GM21529 (cell line): ENCODE data around the gene AUTS2.

Experiments
- ATAC-seq: cut with Tn5 transposase; IDR thresholded peaks from one replicate; pipeline ENCODE4 v1.9.1; 2021; ENCODE audit not compliant: unreplicated experiment

The AUTS2 gene

GRCh38 chr7:70152313-70152712, 554.0 kb downstream of the AUTS2 start:
- no peak for ATAC-seq

- ATAC-seq: no peak
These were observed 555.7 kb downstream of the AUTS2 start for GRCh38 chr7:70153933-70154332.

- ATAC-seq: no peak
These were observed 556.4 kb downstream of the AUTS2 start for GRCh38 chr7:70154521-70155180.

GRCh38 chr7:70156057-70156456, 557.8 kb downstream of the AUTS2 start:
- ATAC-seq: no peak

DNA sequence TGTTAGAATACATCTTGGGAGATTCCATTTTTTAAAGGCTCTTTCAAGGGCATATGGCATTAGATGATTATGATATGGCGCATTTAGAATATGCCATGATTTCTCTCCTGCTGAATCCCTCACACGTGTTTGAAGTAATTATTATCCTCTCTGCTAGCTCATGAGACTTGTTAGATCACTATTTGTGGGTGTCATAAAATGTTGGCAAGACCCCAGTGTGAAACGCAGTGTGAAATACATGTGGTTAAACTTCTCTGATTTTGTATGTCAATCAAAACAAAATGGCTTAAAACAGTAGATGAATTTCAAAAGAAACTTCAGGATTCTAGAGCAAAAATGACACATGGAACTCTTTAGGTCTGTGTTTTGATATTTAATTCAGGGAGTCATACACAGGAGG, 560.8 kb downstream of the AUTS2 start:
- ATAC-seq: no peak

- no peak for ATAC-seq
These were observed 567.3 kb downstream of the AUTS2 start for GRCh38 chr7:70165477-70166170.

DNA sequence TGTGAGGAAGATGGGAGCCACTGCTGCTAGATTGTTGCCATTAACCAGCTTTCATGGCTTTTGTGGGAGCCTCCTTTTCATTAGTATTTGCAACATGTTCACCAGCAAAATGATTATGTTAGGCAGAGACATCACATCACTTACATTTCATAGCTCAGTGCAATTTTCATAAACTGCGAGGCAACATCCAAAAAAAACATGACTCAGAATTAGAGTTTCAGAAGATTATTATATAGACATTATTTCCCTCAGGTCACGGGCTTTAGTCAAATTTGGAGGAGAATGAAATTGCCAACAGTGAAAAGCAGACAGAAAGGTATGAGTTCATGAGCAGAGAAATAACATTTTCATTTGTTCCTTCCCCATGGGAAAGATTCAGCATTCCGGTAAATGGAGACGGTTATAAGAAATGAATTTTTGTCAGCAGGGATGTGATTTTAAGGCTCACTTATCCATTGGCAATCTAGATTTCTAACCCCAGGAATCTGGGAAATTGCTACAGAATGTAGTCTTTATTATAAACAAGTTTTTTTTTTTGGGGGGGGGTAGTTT, 573.2 kb downstream of the AUTS2 start:
- ATAC-seq: no peak

GRCh38 chr7:70177166-70177565, 578.9 kb downstream of the AUTS2 start:
- ATAC-seq: no peak

- no peak for ATAC-seq
These were observed 579.9 kb downstream of the AUTS2 start for GRCh38 chr7:70178211-70178610.

DNA sequence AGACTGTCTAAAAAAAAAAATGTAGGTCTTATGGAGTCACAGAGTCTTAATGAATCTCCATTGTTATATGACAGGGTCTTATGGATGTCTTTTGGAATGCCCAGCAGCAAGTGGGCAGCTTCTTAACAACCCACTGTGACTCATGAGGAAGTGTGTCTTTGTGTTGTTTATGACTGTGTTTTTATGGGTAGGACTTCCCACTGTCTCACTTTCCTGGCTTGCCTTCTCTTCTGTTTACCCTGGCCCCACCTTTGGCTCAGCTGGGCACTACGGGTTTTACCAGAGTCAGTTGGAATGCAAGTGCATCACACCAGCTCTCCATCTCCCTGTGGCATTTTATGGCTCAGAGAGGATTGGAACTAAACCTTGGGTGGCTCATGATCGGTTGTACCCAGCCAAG, 580.5 kb downstream of the AUTS2 start:
- ATAC-seq: no peak

GRCh38 chr7:70182521-70182920, 584.2 kb downstream of the AUTS2 start:
- ATAC-seq: no peak

DNA sequence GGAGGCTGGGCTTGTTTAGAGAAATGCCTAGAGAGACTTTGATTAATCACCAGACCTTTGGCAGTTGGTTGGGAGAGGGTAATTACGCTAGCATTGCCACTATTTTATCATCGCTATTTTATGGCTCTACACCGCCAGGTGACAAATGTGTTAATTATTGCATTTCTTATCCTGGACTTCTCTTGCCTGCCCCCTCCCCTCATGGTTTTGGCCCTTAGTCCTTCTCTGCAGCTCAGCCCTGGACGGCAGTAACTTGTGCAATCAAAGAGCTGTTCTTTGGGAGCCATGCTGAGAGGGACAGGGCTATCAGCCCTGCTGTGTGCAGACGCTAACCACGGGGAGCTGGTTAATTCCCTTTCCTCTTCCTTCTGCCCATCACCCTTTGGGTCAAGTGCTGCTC, 585.0 kb downstream of the AUTS2 start:
- ATAC-seq: no peak

GRCh38 chr7:70188901-70189650, 590.8 kb downstream of the AUTS2 start:
- ATAC-seq: no peak

GRCh38 chr7:70189776-70190175, 591.5 kb downstream of the AUTS2 start:
- no peak for ATAC-seq

DNA sequence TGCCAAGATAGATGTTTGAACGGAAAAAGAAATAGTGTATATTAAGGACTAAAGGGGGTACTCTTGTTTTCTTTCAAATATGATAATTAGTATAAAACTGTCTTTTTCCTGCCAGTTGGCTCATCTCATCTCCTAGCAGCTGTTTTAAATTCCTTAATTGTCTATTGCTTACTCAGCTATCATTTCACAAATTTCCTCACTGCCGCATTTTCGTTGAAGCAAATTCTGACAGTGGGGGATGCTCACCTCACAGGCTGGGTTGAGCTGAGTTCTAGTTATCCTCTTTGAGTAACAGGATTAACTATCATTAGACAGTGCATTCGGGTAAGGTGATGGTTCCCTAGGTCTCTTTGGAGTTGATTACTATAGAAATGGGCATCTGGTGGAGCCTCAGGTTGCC, 592.0 kb downstream of the AUTS2 start:
- no peak for ATAC-seq

- ATAC-seq: no peak
These were observed 595.2 kb downstream of the AUTS2 start for GRCh38 chr7:70193514-70193913.

- ATAC-seq: no peak
These were observed 610.2 kb downstream of the AUTS2 start for GRCh38 chr7:70208236-70209063.

DNA sequence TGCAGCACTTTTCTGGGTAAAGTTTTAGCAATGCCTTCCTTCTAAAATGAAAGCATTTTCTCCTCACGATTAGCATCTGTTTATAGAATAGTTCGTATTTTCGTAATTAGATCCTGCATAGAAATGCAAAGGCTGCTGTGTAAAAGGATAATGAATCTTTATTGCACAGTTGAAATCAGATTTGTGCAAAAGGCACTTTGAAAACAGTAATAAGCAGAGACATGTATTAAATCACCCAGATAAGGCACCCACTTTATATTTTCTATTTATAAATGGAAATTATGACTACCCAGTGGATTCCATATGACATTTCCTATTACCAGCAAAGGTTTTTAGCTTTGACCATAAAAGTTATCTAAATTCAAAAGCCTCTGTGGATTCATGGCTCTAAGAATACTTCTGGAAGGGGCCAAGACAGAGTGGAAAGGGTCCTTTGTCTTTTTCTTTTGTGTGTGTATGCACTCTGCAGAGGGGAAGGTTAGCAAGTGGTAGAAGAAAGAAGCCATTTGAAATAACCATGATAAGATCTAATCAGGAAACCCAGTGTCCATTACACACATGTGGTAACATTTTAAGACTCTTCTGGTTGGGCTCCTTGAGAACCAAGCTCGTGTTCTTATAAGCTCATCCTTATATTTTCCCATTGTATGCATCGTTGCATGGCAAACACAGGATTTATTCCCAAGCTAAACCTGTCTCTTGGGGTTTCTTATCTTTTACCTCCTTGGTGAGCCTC, 612.1 kb downstream of the AUTS2 start:
- no peak for ATAC-seq

DNA sequence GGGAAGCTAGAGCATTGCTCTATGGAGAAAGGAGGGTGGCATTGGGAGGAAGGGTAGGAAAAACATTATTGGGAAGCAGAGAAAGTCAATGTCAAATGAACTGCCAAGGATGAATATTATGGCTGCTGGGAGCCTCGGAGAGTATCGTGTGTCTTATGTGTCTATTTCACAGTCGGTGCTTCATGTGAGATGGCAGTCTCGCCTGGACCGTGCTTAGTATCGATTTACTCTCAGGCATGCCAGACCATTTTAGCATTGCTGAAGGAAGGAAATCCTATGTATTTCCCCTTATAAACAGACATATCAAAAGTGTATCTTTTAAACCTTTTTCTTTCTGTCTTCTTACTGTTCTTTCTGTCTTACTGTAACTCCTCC, 612.6 kb downstream of the AUTS2 start:
- ATAC-seq: no peak

DNA sequence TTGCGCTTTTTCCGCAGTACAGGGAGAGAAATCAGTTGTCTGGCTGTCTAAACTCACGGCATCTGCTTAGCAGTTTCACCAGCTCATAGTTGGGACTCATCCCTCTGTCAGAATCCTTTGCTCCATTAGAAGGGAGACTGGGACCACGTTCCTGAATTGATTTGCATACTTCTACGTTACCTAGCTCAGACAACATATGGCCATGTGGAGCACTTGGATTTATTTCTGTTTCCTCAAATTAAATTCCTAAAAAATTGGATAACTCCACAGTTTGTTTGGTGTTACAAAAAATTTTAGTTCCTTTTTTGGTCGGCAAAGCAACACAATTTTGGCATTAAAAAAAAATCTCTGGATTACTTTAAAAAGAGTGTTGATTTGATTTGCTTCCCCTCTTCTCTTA, 614.0 kb downstream of the AUTS2 start:
- ATAC-seq: no peak
